GM19238 (cell line): ENCODE measurements around the gene AKIRIN1.
"Not testable (repeated sequence)": the region's sequence is repeated elsewhere in the genome, so short reads cannot be mapped to it uniquely, and the experiment has no call there.

ENCODE experiments used
- DNase-seq: peaks from one replicate; pipeline ENCODE4 v3.0.0; 2011; ENCODE audit warnings: low spot score; ENCODE audit not compliant: insufficient read length

The AKIRIN1 gene

GRCh38 chr1:38990738-38991637 lies at the start of gene AKIRIN1:
TSS of gene AKIRIN1 (plus strand) at chr1:38991276. CDS start at chr1:38991381, 105 bp downstream.
- peak; percentile 97 for DNase-seq

- DNase-seq, result no peak
Measured at GRCh38 chr1:38941527-38942019, 49.5 kb upstream of the AKIRIN1 start, which contains the start of gene RHBDL2. TSS of gene RHBDL2 (minus strand) at chr1:38941830. CDS start at chr1:38919212, 22,618 bp downstream.

GRCh38 chr1:38942664-38943428 lies 48.2 kb upstream of the AKIRIN1 start:
- DNase-seq, result no peak

- no peak for DNase-seq
Measured at GRCh38 chr1:38944547-38944946, 46.5 kb upstream of the AKIRIN1 start.

- no peak for DNase-seq
Measured at GRCh38 chr1:38950553-38950952, 40.5 kb upstream of the AKIRIN1 start.

GRCh38 chr1:38953433-38953860 lies 37.6 kb upstream of the AKIRIN1 start:
- DNase-seq, result no peak

GRCh38 chr1:38958967-38959366 lies 32.1 kb upstream of the AKIRIN1 start:
- no peak for DNase-seq

- DNase-seq, result no peak
Measured at GRCh38 chr1:38962113-38962512, 29.0 kb upstream of the AKIRIN1 start.

- DNase-seq, result no peak
Measured at GRCh38 chr1:38962560-38962959, 28.5 kb upstream of the AKIRIN1 start.

- no peak for DNase-seq
Measured at GRCh38 chr1:38964140-38964548, 26.9 kb upstream of the AKIRIN1 start.

GRCh38 chr1:38973145-38973544 lies 17.9 kb upstream of the AKIRIN1 start:
- DNase-seq, result not testable (repeated sequence)

GRCh38 chr1:38973659-38974437 lies 17.2 kb upstream of the AKIRIN1 start:
- no peak for DNase-seq

GRCh38 chr1:38977399-38978244 lies 13.5 kb upstream of the AKIRIN1 start:
- not testable (repeated sequence) for DNase-seq

GRCh38 chr1:38978245-38978542 lies 12.9 kb upstream of the AKIRIN1 start:
- DNase-seq, result not testable (repeated sequence)

- DNase-seq, result not testable (repeated sequence)
Measured at GRCh38 chr1:38979380-38979779, 11.7 kb upstream of the AKIRIN1 start.

GRCh38 chr1:38989979-38990378 lies 1.1 kb upstream of the AKIRIN1 start:
- DNase-seq, result no peak

GRCh38 chr1:38990386-38990737 lies 714 bp upstream of the AKIRIN1 start:
- DNase-seq, result no peak

- peak; percentile 12 for DNase-seq
Measured at GRCh38 chr1:38991638-38992411, 749 bp downstream of the AKIRIN1 start.

- DNase-seq, result peak; percentile 8
Measured at GRCh38 chr1:38992412-38993111, 1.5 kb downstream of the AKIRIN1 start.
